HL-60/S4 (cell line): ENCODE results near the gene PTPRT.

Source experiments
- in situ Hi-C: fragments of 300-500 bp; cut with MboI; formaldehyde crosslinking; loops from 2 replicates; pipeline ENCODE4 v1.14.3; 2022; ENCODE audit warnings: low sequenced_read_pairs

Gene PTPRT

DNA sequence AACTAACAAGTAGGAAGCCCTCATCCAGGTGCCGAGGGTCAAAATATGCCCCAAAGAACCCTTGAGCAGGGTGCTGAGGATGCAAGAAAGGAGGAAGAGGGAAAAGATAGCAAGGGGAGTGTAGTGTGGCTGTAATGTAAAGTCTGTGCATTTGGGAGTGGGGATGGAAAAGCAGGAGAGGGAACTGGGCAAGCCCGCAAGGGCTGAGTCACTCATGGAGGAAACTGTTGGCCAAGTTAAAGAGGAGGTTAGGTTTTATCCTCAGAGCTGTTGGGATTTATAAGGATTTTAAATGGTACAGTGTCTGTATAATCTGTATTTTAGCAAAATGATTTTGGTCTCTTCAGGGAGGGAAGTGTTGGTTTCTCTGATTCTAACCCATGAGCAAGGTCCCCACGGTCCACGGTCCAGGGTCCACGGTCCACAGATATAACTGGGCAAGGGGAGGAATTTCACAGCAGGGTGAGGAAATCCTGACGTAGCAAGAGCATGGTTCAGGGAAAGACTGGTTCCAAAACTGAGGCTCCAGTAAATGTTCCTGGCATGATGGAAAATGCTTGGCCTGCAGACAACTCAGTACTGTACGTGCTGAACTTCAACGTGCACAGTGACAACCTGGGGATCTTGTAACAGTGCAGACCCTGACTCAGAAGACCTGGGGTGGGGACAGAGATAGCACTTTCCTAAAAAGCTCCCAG is 759.8 kb downstream of the PTPRT start:
- in situ Hi-C loops = no loop called here

DNA sequence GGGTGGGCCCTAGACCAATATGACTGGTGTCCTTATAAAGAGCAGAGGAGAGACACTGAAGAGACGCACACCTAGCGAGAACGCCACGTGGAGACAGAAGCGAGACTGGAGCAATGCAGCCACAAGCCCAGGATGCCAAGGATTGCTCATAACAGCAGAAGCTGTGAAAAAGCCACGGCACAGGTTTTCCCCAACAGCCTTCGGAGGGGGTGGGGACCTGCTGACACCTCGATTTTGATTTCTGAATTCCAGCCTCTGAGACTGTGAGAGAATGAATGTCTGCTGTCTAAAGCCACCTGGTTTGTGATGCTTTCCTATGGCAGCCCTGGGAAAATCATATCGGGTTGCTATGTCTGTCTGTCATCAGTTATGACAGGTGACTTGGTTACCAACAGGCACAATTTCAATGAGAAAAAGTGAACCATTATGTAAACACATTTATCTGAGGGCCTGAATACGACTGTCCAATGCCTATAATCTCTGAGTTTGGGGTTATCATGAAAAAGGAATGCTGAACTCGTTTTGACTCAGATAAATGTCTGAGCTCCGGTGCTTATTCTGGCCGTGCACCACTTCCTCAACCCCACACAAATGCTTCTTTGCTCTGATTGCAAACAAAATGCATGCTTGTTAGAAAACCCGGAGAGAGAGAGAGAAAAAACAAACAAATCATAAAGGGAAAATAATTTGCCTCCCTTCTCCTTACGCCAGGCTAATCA is 769.7 kb downstream of the PTPRT start:
- in situ Hi-C loops = no loop called here

DNA sequence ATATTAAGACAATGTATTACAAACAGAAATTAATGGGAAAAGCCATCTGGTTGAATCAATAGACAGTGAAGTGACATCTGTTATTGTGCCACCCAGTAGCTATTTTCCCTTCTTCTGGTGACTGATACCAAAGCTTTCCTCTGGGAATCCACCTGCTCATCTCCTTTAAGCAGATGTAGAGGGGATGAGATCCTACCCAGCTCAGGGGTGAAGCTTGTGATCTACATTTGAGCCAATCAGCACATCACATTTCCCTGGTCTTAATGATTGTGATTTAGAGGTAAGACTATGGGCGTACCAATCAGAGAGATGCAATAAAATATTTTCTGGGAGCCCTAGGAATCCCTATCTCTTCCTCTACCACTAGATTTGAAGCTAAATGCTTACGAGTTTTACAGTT is 782.9 kb downstream of the PTPRT start:
- in situ Hi-C loops = no loop called here

DNA sequence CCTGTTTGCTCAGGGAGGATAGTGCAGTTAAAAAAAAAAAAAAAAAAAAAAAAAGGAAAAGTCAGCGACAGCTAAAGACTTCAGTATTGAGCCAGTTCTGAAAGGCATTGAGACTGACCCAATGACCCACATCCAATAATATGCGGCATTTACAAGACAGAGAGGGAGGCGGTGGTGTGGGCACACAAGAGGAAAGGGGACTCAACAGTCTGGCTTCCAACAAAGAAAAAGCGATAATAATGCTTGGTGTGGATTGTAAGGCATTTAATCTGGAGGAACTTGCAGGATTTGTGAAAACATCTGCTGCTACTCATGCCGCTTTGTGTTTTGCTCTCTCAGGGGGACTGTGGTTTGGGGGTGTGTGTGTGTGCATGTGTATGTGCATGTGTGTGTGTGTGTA is 787.3 kb downstream of the PTPRT start:
- in situ Hi-C loops = no loop called here

DNA sequence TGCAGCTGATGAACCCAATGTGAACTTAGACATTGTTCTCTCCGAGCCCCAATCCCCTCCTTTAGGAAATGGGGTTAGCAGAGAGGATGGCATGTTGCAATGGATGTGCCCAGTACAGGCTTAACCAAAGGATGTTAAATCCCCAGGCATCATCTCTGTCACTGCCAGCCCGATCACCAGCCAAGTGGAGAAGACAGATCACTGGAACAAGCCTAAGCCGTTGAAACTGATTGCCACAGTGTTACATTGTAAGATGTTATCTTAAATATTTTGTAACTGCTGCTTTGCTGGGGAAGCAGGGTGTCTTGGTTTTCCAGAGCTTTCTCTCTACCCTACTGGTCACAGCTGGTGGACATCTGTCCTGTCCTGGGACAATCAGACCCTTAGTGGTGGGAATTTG is 788.1 kb downstream of the PTPRT start:
- in situ Hi-C loops = no loop called here

DNA sequence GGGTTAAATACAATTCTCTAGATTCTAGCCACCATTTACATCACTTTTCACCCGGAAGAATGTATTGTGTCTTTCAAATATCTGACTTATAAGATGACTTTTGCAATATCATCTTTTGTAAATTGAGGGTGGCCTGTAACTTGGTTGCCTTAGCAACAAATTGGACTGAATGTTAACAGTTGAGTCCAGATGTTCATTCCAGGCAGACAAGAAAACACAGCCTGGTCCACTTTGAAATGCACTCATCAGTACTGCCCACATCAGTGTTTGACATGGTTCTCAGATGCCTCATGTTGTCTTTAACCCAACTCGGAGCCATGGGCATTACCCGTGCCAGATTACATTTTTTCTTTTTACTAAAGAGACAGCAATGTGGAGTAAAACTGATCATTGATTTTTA is 789.9 kb downstream of the PTPRT start:
- in situ Hi-C loops = no loop called here

DNA sequence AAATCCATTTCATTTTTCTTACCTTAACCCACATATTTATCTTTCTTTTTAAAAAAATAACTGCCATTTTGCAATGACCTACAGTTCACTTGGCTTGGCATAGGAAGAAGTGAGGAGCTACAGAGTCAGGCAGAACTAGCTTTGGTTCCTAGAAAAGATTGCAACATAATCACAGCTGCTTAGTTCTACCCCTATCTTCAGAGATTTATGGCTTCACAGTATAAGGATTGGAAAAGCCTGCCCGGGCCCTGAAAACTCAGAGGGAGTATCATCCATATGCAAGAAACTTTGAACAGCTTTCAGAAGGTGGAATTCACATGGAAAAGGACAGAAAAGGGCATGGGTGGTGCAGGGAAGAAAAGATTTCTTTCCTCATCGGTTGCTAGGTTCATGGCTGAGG is 797.3 kb downstream of the PTPRT start:
- in situ Hi-C loops = no loop called here

DNA sequence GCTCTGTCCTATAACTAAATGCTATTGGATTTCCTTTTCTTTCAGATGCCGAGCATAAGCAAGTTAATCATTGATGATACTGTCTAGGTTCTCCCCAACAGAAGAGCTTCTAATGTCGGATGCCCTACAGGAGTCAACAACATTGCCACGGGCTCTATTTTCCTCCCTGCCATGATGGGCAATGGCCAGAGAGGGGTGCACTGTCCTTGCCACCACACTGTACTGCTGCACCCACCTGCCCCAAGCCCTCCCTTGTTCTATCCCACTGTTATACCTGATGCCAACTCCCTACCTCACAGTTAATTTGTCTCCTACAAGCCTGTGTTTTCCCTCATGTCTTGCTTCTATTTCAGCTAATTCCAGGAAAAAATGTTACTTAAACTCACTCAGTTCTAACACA is 797.9 kb downstream of the PTPRT start:
- in situ Hi-C loops = no loop called here

DNA sequence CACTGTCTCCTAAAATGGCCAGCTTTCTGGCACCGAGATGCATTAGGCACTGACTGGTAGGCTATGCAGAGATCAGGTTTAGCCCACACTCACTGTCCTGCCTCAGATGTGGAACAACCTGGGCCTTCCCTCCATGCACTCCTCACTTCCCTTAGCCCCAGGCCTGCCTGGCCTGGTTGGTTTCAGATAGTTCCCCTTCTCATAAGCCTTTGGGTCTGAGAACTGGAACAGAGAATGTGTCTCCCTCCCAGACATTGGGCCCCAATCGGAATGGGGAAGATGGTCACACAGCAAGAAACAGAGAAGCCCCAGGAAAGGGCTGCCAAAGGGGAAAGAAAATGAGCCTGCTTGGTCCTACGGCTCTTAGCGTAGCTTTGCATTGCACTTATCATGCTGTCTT is 809.4 kb downstream of the PTPRT start:
- in situ Hi-C loops = no loop called here

DNA sequence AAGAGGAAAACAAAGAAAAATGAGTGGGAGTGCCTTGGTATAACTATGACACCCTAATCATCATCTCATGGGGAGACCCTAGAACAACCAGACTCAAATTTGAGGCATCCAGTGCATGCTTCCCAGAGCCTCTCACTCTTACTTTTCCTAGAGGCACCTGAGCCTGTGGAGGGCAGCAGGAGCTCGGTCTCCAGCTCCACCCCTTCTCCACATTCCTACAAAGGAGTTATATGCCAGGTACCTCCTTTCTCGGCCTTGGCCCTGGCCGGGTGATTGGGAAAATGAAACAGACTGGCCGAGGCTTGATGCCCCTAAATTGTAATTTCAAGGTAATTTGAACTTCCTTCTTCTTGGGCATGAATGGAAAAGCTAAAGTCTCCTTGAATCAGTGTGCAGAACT is 810.3 kb downstream of the PTPRT start:
- in situ Hi-C loops = no loop called here

DNA sequence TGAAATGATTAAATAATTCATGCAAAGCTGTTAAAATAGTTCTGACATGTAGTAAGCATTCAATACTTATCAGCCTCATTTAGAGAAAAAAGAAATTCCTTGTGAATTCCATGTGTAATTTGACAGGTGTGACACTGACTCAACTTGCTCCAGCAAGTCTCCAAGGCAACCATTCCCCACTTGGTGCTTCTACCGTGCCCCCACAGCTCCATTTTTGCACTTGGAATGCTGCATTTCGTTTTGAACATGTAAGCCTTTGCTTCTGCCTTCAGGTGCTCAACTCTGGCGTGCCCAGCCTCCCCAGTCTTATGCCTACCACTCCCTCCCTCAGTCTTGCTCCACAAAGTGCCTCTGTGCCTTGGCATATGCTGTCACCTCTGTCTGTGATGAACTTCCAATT is 810.9 kb downstream of the PTPRT start:
- in situ Hi-C loops = no loop called here

DNA sequence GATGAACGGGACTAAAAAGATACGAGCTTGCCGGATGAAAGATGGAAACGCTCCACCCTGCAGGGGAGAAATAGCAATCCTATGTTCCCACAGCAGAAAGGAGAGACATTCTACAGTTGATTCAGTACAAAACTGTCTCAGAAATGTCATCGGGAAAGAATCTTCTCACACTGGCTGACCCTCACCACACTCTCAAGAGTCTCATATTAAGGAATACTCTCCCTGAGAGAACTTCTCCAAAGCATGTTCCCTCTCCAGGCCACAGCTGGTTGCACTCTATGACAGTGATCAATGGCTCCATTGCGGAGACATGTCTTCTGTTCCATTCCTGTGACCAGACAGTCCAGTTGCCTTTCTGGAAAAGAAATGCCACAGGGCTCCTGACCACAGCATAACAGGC is 813.6 kb downstream of the PTPRT start:
- in situ Hi-C loops = no loop called here

DNA sequence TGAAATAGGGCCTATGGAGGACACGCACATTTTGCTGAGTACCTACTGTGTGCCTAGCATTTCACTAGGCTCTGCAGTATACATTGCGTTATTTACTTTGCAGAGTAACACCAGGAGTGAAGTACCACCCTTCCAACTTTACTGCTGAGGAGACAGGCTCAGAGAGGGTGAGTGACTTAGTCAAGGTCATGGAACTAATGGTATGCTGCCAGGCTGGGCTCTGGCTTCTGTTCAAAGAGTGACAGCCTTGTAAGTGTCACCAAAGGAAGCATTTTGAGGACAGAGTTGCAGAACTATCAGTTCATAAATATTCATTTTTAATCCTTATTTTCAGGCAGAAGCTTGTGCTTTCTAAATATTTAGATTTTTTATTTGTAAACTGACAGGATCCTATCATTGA is 816.7 kb downstream of the PTPRT start:
- in situ Hi-C loops = no loop called here

DNA sequence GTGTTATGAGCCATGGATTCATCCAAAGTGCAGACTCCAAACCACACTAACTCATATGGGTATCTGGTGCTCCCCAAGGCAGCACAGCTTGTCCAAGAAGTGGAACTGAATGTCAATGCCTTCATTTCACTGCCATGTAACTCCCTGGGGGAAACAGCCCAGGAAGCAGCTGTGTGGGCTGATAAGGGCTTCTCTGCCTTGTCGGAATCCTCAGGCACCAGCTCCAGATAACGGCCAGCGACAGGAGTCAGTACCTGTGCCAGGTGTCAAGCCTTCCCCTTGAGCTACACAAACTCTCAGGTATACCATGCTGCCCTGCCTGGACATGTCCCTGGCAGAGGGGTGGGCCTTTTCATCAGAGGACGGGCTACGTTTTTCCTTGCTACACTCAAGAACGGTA is 819.6 kb downstream of the PTPRT start:
- in situ Hi-C loops = no loop called here

DNA sequence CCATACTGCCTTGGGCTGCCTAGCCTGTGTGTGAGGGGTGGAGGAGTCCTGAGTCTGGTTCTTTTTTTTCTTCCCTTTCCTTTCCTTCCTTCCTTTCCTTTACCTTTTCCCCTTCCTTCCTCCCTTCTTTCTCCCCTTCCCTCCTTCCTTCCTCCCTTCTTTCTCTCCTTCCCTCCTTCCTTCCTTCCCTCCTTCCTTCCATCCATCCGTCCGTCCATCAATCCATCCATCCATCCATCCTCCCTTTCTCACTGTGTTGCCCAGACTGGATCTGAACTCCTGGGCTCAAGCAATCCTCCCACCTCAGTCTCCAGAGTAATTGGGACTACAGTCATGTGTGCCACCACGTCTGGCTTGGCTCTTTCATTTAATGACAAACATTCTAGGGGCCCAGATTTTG is 820.8 kb downstream of the PTPRT start:
- in situ Hi-C loops = no loop called here

DNA sequence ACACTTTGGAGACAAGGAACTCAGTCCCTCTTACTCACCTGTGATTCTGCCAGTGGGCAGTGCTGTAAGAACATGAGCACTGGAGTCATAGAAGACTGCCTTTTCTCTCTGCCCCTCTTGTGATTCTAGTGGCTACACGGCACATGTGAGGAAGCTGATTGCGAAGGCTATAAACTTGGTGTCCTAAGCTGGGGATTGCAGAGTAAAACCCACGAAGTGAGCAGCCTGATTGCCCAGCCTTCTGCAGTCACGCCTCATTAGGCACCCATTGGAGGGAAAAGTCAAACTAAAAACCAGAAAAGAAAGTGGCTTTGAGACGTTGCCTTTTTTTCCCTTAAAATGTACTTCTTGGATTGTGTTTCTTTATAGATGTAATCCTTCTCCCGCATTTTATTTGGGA is 823.1 kb downstream of the PTPRT start:
- in situ Hi-C loops = no loop called here

DNA sequence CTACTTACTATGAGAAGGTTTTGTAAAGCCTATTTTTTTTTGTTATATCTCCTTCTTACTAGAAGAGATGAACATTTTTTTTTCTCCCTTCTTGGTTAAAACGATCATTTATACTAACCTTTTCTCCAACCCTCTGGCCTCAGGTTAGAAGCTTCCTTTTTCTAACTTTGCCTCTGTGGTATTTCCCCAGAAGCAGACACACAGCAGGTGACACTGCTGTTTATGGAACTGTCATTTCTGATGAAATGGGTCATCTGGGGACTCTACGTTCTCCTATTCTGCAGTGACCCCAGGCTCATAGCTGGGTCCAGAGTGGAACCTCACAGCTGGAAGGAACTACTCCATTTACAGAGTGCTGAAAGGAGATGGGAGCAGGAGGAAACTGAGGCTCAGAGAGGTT is 825.3 kb downstream of the PTPRT start:
- in situ Hi-C loops = no loop called here

DNA sequence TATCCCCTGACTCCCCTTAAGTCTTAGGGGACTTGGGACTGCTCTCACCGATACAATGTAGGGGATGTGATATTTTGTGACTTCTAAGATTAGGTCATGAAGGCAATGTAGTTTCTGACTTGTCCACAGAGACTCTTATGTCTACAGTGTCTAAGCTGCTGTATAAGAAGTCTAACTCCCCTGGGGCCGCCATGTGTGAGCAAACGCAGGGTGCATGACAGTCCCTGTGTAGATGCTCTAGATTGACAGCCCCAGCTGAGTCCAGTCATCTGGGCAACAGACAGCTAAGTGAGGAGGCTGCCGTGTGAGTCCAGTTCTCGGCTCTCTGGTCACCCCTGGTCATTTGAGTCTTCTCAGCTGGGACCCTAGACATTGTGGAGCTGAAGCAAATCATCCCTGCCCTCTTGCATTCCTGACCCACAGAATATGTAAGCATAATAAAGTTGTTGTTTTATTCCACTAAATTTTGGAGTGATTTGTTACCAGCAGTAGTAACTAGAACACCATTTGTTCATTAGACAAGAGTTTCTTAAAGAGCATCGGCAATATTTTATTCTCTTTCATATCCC is 828.2 kb downstream of the PTPRT start:
- in situ Hi-C loops = no loop called here

DNA sequence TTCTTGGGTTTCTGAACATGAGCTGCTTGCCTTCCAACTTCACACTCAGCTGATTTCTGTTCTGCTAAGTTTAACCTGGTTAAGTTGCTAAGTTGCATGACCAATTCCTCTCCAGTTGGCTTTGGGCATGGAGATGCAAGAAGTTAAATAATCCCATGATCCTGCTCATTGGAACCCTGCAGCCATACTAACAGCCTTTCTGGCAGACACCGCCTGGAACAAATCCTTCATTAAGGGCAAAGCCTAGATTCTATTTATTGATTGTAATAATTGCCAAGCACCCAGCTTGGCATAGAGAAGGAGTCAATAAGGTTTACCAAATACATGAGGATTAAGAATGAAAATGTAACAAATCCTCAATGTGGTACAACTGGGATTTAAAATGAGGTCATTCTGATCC is 829.1 kb downstream of the PTPRT start:
- in situ Hi-C loops = no loop called here

DNA sequence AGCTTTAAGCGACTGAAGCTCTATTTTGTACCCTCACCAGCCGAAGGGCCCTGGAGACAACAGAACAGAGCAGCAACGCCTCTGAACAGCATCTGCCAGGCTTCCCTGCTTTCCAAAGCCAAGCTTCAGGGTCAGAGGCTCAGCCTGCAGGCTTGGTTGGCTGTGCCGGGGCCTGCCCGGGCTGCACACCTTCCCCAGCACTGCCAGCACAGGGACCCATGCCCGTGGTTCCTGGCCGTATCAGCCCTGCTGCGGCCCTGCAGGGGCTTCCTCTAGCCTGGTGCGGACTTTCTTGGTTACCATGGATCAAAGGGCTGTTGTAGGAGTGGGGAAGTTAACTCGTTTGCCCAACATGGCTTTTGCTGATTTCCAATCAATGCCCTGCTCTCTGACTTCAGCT is 830.1 kb downstream of the PTPRT start:
- in situ Hi-C loops = no loop called here

DNA sequence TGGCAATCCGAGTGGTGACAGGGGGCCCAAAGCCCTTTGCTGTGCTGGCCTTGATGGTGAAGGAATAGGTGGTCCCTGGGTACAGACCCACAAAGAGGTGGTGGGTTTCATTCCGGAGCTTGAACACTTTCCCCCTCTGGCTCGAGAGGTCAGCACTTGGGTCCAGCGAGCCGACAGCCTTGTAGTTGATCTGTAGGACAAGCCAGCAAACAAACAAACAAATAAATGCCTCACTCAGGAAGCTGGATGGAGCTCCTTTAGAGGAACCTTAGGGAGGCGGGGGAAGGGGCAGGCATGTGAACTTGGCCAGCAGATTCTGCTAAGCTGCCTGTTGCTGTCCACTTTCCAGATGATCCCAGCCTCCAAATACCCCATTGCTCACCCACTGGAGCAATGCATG is 837.6 kb downstream of the PTPRT start:
- in situ Hi-C loops = no loop called here

DNA sequence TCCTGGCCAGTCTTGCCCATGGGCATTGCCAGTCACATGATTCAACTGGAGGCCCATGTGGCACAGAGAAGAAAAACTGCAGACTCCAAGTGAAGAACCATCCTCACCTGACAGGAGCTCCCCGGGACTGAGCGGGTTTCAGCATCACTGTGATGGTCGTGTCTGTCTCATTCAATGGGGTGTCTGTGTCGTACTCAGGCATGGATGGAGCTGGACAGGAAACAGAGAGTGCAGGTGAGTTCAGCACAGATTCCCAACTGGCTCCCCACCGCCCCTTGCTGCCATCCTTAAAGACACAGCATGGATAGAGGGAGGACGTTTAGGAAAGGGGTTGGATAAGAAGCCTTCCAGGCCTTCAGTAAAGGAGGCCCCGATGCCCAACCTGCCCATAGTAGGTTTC is 839.2 kb downstream of the PTPRT start:
- in situ Hi-C loops = no loop called here
